HL-60 (cell line): ENCODE results near the gene MARCHF5.

Source experiments
- DNase-seq, 2 experiments: peaks; one replicate each; pipeline ENCODE4 v3.0.0-alpha.2; 2010 to 2020; ENCODE audit warnings: low read depth in 1 of 2, low spot score in 1 of 2
- H3K27ac ChIP-seq: fragments of 250-450 bp; sonication (Bioruptor Pico); replicated peaks from 2 replicates; pipeline ENCODE4 v1.5.1; 2020; ENCODE audit warnings: mild to moderate bottlenecking, moderate library complexity
- H3K27me3 ChIP-seq: fragments of 250-450 bp; sonication (Bioruptor Pico); 2 replicates; pipeline ENCODE4 v1.5.1; 2021; ENCODE audit warnings: mild to moderate bottlenecking, moderate library complexity; ENCODE audit not compliant: insufficient read depth, poor library complexity, severe bottlenecking
- H3K4me3 ChIP-seq: replicated peaks from 2 replicates; pipeline ENCODE4 v1.5.1; 2011; ENCODE audit warnings: mild to moderate bottlenecking, control low read depth, low read length; ENCODE audit not compliant: insufficient read depth
- GABPA ChIP-seq: IDR thresholded peaks from 2 replicates; pipeline ENCODE4 v1.6.1; 2012; ENCODE audit warnings: low read depth
- POLR2AphosphoS5 ChIP-seq: IDR thresholded peaks from 2 replicates; pipeline ENCODE4 v1.6.1; 2012; ENCODE audit warnings: low read depth
- SPI1 ChIP-seq: IDR thresholded peaks from 2 replicates; pipeline ENCODE4 v1.6.1; 2012; ENCODE audit warnings: low read depth, mild to moderate bottlenecking, borderline replicate concordance
- TF ChIP-seq, protein P1 (sequence below): IDR thresholded peaks from 2 replicates; pipeline ENCODE4 v1.6.1; 2012; ENCODE audit warnings: low read depth; ENCODE audit not compliant: insufficient replicate concordance
- TF ChIP-seq, protein P2 (sequence below): IDR thresholded peaks from one replicate; pipeline ENCODE4 v1.5.1; 2011; ENCODE audit warnings: low read length, control low read depth, inconsistent platforms; ENCODE audit not compliant: insufficient read depth

MARCHF5 gene

DNA sequence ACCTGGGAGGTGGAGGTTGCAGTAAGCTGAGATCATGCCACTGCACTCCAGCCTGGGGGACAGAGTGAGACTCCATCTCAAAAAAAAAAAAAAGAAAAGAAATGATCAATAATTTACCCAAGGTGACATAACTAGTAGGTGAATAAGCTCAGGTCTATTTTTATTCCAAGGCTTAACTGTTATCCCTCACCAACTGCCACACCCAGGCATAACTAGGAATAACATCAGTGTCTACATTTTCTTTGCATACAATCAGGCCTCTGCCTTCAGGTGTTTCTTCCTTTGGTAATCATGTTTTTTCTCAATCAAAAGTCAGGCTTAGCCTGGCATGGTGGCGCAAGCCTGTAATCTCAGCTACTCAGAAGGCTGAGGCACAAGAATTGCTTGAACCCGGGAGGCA lies 26.7 kb upstream of the MARCHF5 start:
- Histone ChIP-seq H3K4me3 (no peak overlapping the region), H3K27me3 (no peaks in the 10 kb centered on the region), H3K27ac (no peak overlapping the region)
- DNase-seq = no peak
- TF ChIP-seq, protein P1, sequence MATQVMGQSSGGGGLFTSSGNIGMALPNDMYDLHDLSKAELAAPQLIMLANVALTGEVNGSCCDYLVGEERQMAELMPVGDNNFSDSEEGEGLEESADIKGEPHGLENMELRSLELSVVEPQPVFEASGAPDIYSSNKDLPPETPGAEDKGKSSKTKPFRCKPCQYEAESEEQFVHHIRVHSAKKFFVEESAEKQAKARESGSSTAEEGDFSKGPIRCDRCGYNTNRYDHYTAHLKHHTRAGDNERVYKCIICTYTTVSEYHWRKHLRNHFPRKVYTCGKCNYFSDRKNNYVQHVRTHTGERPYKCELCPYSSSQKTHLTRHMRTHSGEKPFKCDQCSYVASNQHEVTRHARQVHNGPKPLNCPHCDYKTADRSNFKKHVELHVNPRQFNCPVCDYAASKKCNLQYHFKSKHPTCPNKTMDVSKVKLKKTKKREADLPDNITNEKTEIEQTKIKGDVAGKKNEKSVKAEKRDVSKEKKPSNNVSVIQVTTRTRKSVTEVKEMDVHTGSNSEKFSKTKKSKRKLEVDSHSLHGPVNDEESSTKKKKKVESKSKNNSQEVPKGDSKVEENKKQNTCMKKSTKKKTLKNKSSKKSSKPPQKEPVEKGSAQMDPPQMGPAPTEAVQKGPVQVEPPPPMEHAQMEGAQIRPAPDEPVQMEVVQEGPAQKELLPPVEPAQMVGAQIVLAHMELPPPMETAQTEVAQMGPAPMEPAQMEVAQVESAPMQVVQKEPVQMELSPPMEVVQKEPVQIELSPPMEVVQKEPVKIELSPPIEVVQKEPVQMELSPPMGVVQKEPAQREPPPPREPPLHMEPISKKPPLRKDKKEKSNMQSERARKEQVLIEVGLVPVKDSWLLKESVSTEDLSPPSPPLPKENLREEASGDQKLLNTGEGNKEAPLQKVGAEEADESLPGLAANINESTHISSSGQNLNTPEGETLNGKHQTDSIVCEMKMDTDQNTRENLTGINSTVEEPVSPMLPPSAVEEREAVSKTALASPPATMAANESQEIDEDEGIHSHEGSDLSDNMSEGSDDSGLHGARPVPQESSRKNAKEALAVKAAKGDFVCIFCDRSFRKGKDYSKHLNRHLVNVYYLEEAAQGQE = no peak
- TF ChIP-seq SPI1 = no peak
- no peak for TF ChIP-seq POLR2AphosphoS5
- TF ChIP-seq, protein P2, sequence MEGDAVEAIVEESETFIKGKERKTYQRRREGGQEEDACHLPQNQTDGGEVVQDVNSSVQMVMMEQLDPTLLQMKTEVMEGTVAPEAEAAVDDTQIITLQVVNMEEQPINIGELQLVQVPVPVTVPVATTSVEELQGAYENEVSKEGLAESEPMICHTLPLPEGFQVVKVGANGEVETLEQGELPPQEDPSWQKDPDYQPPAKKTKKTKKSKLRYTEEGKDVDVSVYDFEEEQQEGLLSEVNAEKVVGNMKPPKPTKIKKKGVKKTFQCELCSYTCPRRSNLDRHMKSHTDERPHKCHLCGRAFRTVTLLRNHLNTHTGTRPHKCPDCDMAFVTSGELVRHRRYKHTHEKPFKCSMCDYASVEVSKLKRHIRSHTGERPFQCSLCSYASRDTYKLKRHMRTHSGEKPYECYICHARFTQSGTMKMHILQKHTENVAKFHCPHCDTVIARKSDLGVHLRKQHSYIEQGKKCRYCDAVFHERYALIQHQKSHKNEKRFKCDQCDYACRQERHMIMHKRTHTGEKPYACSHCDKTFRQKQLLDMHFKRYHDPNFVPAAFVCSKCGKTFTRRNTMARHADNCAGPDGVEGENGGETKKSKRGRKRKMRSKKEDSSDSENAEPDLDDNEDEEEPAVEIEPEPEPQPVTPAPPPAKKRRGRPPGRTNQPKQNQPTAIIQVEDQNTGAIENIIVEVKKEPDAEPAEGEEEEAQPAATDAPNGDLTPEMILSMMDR = no peak
- TF ChIP-seq GABPA = no peak

DNA sequence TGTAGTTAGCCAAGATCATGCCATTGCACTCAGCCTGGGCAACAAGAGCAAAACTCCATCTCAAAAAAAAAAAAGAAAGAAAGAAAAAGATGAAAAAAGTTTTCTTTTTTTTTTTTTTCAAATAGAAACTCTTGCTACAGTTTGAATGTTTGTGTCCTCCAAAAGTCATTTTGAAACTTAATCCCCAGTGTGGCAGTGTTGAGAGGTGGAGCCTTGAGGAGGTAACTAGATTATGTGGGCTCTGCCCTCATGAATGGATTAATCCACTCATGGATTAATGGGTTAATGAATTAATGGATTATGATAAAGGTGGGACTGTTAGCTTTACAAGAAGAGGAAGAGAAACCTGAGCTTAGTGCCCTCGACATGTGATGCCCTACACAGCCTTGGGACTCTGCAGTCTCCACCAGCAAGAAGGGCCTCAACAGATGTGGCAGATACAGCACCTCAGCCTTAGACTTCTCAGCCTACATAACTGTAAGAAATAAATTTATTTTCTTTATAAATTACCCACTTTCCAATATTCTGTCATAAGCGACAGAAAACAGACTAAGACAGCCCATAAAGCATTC lies 25.2 kb upstream of the MARCHF5 start:
- TF ChIP-seq POLR2AphosphoS5 = no peak
- TF ChIP-seq GABPA = no peak
- TF ChIP-seq, protein P2 = no peak
- TF ChIP-seq, protein P1 = no peak
- no peak for TF ChIP-seq SPI1
- DNase-seq = no peak

DNA sequence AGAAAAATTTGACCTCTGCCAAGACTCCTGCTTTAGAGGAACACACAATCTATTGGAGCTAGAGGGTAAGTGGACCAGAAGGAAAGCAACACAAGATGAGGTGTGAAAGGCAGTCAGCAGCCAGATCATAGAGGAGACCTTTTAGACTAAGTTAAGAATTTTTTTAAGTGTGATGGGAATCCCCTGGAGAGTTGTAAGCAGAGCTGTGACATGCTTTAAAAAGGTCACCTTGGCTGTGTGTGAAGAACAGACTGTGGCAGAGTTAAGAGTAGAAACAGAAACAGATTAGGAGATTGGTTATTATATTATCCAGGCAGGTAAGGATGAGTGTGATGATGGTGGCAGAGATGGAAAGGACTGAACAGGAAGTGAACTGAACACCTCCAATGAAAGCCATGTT lies 23.6 kb upstream of the MARCHF5 start:
- no peak overlapping the region for H3K4me3 ChIP-seq
- H3K27me3 ChIP-seq = no peaks in the 10 kb centered on the region
- no peak overlapping the region for H3K27ac ChIP-seq
- DNase-seq = no peak
- no peak for TF ChIP-seq SPI1
- no peak for TF ChIP-seq POLR2AphosphoS5
- TF ChIP-seq, protein P2 = no peak
- TF ChIP-seq, protein P1 = no peak
- no peak for TF ChIP-seq GABPA

More for the DNA sequence above, 25.2 kb upstream of the MARCHF5 start:
- Histone ChIP-seq H3K27ac (no peak overlapping the region), H3K27me3 (no peaks in the 10 kb centered on the region), H3K4me3 (no peak overlapping the region)
